H9 (cell line): ENCODE measurements around the gene GFY. TPM values are rescaled to one million over a fixed set of nuclear protein-coding genes. Genes with fewer than 3 reads are reported as not detected.

Experiments used
- DNase-seq: peaks from one replicate; pipeline ENCODE4 v3.0.0-alpha.2; 2017
- H2AFZ ChIP-seq: one replicate; pipeline ENCODE4 v1.6.1; 2013; ENCODE audit warnings: mild to moderate bottlenecking, low read length, control low read depth, moderate library complexity
- H2AK5ac ChIP-seq: 2 replicates; pipeline ENCODE4 v1.6.1; 2013; ENCODE audit warnings: low read length, control low read depth, mixed read lengths; ENCODE audit not compliant: insufficient read length
- H2BK120ac ChIP-seq: one replicate; pipeline ENCODE4 v1.6.1; 2013; ENCODE audit warnings: low read depth, mild to moderate bottlenecking, low read length, control low read depth, inconsistent platforms; ENCODE audit not compliant: poor library complexity, severe bottlenecking
- H2BK12ac ChIP-seq: 2 replicates; pipeline ENCODE4 v1.6.1; 2013; ENCODE audit warnings: low read length, control low read depth, mixed read lengths, low read depth; ENCODE audit not compliant: insufficient read length
- H2BK15ac ChIP-seq: 2 replicates; pipeline ENCODE4 v1.6.1; 2013; ENCODE audit warnings: low read depth, low read length, control low read depth
- H2BK20ac ChIP-seq: one replicate; pipeline ENCODE4 v1.6.1; 2013; ENCODE audit warnings: low read depth, mild to moderate bottlenecking, low read length, control low read depth, inconsistent platforms; ENCODE audit not compliant: poor library complexity, severe bottlenecking
- H2BK5ac ChIP-seq: 2 replicates; pipeline ENCODE4 v1.6.1; 2013; ENCODE audit warnings: low read length, control low read depth, mixed read lengths; ENCODE audit not compliant: insufficient read length
- H3K14ac ChIP-seq: 2 replicates; pipeline ENCODE4 v1.6.1; 2013; ENCODE audit warnings: low read length, control low read depth; ENCODE audit not compliant: insufficient read depth
- H3K18ac ChIP-seq: 2 replicates; pipeline ENCODE4 v1.6.1; 2013; ENCODE audit warnings: low read depth, mild to moderate bottlenecking, mixed read lengths, low read length, control low read depth; ENCODE audit not compliant: insufficient read length
- H3K23ac ChIP-seq: 2 replicates; pipeline ENCODE4 v1.6.1; 2013; ENCODE audit warnings: low read length, control low read depth, mixed read lengths, low read depth; ENCODE audit not compliant: insufficient read length
- H3K23me2 ChIP-seq: 2 replicates; pipeline ENCODE4 v1.6.1; 2013; ENCODE audit warnings: low read depth, mild to moderate bottlenecking, mixed read lengths, low read length, control low read depth; ENCODE audit not compliant: insufficient read length, poor library complexity, severe bottlenecking
- H3K27ac ChIP-seq: 2 replicates; pipeline ENCODE4 v1.5.1; 2013; ENCODE audit warnings: low read length, control low read depth, mixed read lengths, low read depth; ENCODE audit not compliant: insufficient read length
- H3K27me3 ChIP-seq: 2 replicates; pipeline ENCODE4 v1.6.1; 2013; ENCODE audit warnings: low read length, control low read depth, inconsistent platforms; ENCODE audit not compliant: insufficient read depth
- H3K4ac ChIP-seq: 2 replicates; pipeline ENCODE4 v1.6.1; 2013; ENCODE audit warnings: low read depth, mild to moderate bottlenecking, control low read depth, inconsistent platforms, low read length, moderate library complexity
- H3K4me1 ChIP-seq: 2 replicates; pipeline ENCODE4 v1.6.1; 2013; ENCODE audit warnings: low read length, control low read depth, inconsistent platforms; ENCODE audit not compliant: insufficient read depth
- H3K4me2 ChIP-seq: 2 replicates; pipeline ENCODE4 v1.6.1; 2013; ENCODE audit warnings: low read length, control low read depth, mixed read lengths; ENCODE audit not compliant: insufficient read length, insufficient read depth
- H3K56ac ChIP-seq: 2 replicates; pipeline ENCODE4 v1.6.1; 2013; ENCODE audit warnings: low read depth, mild to moderate bottlenecking, mixed read lengths, low read length, control low read depth; ENCODE audit not compliant: insufficient read length
- H3K79me1 ChIP-seq: 2 replicates; pipeline ENCODE4 v1.6.1; 2013; ENCODE audit warnings: low read depth, mild to moderate bottlenecking, moderate library complexity, low read length, control low read depth, inconsistent platforms; ENCODE audit not compliant: insufficient read depth, poor library complexity, severe bottlenecking
- H3K79me2 ChIP-seq: 2 replicates; pipeline ENCODE4 v1.6.1; 2013; ENCODE audit warnings: low read length, control low read depth, inconsistent platforms; ENCODE audit not compliant: insufficient read depth
- H3K9ac ChIP-seq: 2 replicates; pipeline ENCODE4 v1.6.1; 2013; ENCODE audit warnings: low read length, control low read depth, mixed read lengths; ENCODE audit not compliant: insufficient read length; ENCODE audit errors: extremely low read depth
- H3K9me3 ChIP-seq: one replicate; pipeline ENCODE4 v1.6.1; 2013; ENCODE audit warnings: low read depth, low read length, inconsistent platforms; ENCODE audit not compliant: control insufficient read depth
- H3T11ph ChIP-seq: one replicate; pipeline ENCODE4 v1.6.1; 2013; ENCODE audit warnings: mild to moderate bottlenecking, low read length, control low read depth, inconsistent platforms
- H4K20me1 ChIP-seq: one replicate; pipeline ENCODE4 v1.6.1; 2013; ENCODE audit not compliant: control insufficient read depth, insufficient read length, insufficient read depth
- H4K5ac ChIP-seq: 2 replicates; pipeline ENCODE4 v1.6.1; 2013; ENCODE audit warnings: low read depth, mild to moderate bottlenecking, mixed read lengths, low read length, control low read depth; ENCODE audit not compliant: insufficient read length
- H4K8ac ChIP-seq: replicated peaks from 2 replicates; pipeline ENCODE4 v1.6.1; 2013; ENCODE audit warnings: low read length, control low read depth, mixed read lengths, low read depth; ENCODE audit not compliant: insufficient read length
- H4K91ac ChIP-seq: 2 replicates; pipeline ENCODE4 v1.6.1; 2013; ENCODE audit warnings: low read depth, mild to moderate bottlenecking, moderate library complexity, mixed read lengths, low read length, control low read depth; ENCODE audit not compliant: insufficient read length
- H3K27ac Mint-ChIP-seq, 3 experiments: 2 replicates in 2 of 3; 3 replicates in 1 of 3; pipeline ENCODE4 v1.8.0; 2020 to 2021; ENCODE audit warnings: mixed read lengths in 3 of 3, mild to moderate bottlenecking in 1 of 3, moderate library complexity in 1 of 3
- H3K27me3 Mint-ChIP-seq: 2 replicates; pipeline ENCODE4 v1.8.0; 2021; ENCODE audit warnings: low read depth, mild to moderate bottlenecking, moderate library complexity, mixed read lengths
- H3K36me3 Mint-ChIP-seq, 3 experiments: 2 replicates in 2 of 3; 3 replicates in 1 of 3; pipeline ENCODE4 v1.8.0; 2020 to 2021; ENCODE audit warnings: low read depth in 3 of 3, mixed read lengths in 3 of 3; ENCODE audit not compliant: insufficient read depth in 1 of 3
- H3K4me1 Mint-ChIP-seq, 2 experiments: 2 replicates each; pipeline ENCODE4 v1.8.0; 2020; ENCODE audit warnings: mixed read lengths in 2 of 2
- H3K4me3 Mint-ChIP-seq, 2 experiments: 2 replicates in 1 of 2; 3 replicates in 1 of 2; pipeline ENCODE4 v1.8.0; 2020 to 2021; ENCODE audit warnings: mild to moderate bottlenecking in 2 of 2, mixed read lengths in 2 of 2, moderate library complexity in 1 of 2
- H3K9me3 Mint-ChIP-seq, 2 experiments: 2 replicates in 1 of 2; 3 replicates in 1 of 2; pipeline ENCODE4 v1.8.0; 2020; ENCODE audit warnings: mild to moderate bottlenecking in 2 of 2, mixed read lengths in 2 of 2, moderate library complexity in 1 of 2
- WGBS: extraction: QIAGEN DNeasy Blood & Tissue Kit; methylation state at CpG from one replicate; pipeline ENCODE4 v1.1.7; 2013; ENCODE audit warnings: missing lambda C conversion rate, low lambda C conversion rate, mixed read lengths; ENCODE audit not compliant: insufficient read length; ENCODE audit errors: extremely low coverage; 5-methylcytosine and 5-hydroxymethylcytosine counted together
- total RNA-seq: library from RNA; stranded (reverse); gene quantifications from 2 replicates; pipeline ENCODE4 v1.2.1, GENCODE V29; 2021
- TF ChIP-seq, protein P1 (sequence below): fragments of 200-600 bp; sonication (generic); conservative IDR thresholded peaks from 3 replicates; pipeline ENCODE4 v1.8.0; 2021; ENCODE audit warnings: antibody characterized with exemption, mild to moderate bottlenecking

Gene GFY
- total RNA-seq, 1 experiment from 2014 or later: 1.3 TPM

DNA sequence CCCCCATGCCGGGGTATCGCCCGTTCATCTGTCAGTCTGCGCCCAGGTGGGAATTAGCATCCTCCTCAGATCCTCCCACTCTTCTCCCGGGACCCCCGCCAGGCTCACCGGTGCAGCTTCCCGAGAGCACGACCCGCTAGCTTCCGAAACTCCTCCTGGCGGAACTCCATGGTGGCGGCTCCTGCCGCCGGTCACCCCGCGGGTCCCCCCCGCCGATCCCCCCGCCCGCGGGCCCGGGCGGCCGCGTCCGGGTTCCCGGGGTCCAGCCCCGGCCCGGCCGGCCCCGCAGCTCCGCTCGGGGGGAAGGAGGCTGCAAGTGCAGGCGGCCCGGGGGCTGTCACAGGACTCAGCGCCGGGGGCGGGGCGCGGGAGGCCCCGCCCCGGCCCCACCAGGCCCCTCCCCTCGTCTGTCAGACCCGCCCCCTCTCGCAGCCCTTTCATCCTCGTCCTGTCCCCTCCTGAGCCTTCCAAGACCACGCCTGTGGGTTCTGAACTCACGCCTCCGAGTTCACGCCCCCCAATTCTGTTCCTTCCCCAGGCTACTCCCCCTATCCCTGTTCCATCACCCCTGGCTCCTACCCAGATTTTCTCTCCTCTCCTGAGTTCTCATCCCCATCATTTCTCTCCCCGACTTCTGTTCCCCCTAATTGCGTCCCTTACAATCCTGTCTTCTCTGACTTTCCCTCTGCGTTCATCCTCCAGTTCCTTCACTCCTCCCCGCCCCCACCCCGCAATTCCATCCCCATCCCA is 16.2 kb downstream of the GFY start, which contains the start of gene SLC17A7:
Gene SLC17A7, minus strand, starts transcription at position 318 of the 750 bp plus-strand sequence. Its CDS starts 148 bp downstream, at position 170.
- H4K8ac ChIP-seq: no peak within 1 kb of the TSS
- H3K4ac ChIP-seq: no peak within 1 kb of the TSS
- TF ChIP-seq, protein P1, sequence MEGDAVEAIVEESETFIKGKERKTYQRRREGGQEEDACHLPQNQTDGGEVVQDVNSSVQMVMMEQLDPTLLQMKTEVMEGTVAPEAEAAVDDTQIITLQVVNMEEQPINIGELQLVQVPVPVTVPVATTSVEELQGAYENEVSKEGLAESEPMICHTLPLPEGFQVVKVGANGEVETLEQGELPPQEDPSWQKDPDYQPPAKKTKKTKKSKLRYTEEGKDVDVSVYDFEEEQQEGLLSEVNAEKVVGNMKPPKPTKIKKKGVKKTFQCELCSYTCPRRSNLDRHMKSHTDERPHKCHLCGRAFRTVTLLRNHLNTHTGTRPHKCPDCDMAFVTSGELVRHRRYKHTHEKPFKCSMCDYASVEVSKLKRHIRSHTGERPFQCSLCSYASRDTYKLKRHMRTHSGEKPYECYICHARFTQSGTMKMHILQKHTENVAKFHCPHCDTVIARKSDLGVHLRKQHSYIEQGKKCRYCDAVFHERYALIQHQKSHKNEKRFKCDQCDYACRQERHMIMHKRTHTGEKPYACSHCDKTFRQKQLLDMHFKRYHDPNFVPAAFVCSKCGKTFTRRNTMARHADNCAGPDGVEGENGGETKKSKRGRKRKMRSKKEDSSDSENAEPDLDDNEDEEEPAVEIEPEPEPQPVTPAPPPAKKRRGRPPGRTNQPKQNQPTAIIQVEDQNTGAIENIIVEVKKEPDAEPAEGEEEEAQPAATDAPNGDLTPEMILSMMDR: no peak; the same call in 2 of the 3 replicates
- peak; percentile 91 for DNase-seq
- H3K9me3 ChIP-seq: no peaks in the 10 kb centered on the region
- H3K4me1 Mint-ChIP-seq: peaks cover 21 to 39% of the 10 kb centered on the region in 2 experiments
- H2BK12ac ChIP-seq: no peak within 1 kb of the TSS
- no peak within 1 kb of the TSS for H2BK20ac ChIP-seq
- H3K14ac ChIP-seq: no peak within 1 kb of the TSS
- no peak within 1 kb of the TSS for H3K56ac ChIP-seq
- peak within 1 kb of the TSS; percentile 50 for H3K18ac ChIP-seq
- H3K36me3 Mint-ChIP-seq: peaks cover 4 to 6% (median 6%) of the 10 kb centered on the region in 3 experiments; a peak in 6 of 7 replicates
- H3K4me2 ChIP-seq: peak within 1 kb of the TSS; percentile 83
- H2AK5ac ChIP-seq: no peak within 1 kb of the TSS
- H4K20me1 ChIP-seq: no peaks in the 10 kb centered on the region
- H3K23me2 ChIP-seq: peaks cover 21% of the 10 kb centered on the region
- no peaks in the 10 kb centered on the region for H3K79me1 ChIP-seq
- H3K27me3 ChIP-seq: peaks cover 34% of the 10 kb centered on the region; the same call in 1 of the 2 replicates
- no peak within 1 kb of the TSS for H4K5ac ChIP-seq
- H3K27ac Mint-ChIP-seq: peak within 1 kb of the TSS; percentile 41 to 59 (median 59); a peak in 4 of 7 replicates
- H3K27ac ChIP-seq: no peak within 1 kb of the TSS
- peak within 1 kb of the TSS; percentile 74 to 84 for H3K4me3 Mint-ChIP-seq
- no peak within 1 kb of the TSS for H3T11ph ChIP-seq
- H3K79me2 ChIP-seq: no peaks in the 10 kb centered on the region
- H3K27me3 Mint-ChIP-seq: peaks cover 59% of the 10 kb centered on the region
- no peak within 1 kb of the TSS for H3K9ac ChIP-seq
- WGBS: no CpG with 5 or more reads among the region's 56 CpGs
- H2BK15ac ChIP-seq: no peak within 1 kb of the TSS
- no peaks in the 10 kb centered on the region for H3K4me1 ChIP-seq
- H3K9me3 Mint-ChIP-seq: no peaks in the 10 kb centered on the region; a peak in 1 of 5 replicates
- H4K91ac ChIP-seq: no peak within 1 kb of the TSS
- H2AFZ ChIP-seq: no peak within 1 kb of the TSS
- no peak within 1 kb of the TSS for H3K23ac ChIP-seq
- H2BK5ac ChIP-seq: no peak within 1 kb of the TSS
- H2BK120ac ChIP-seq: no peak within 1 kb of the TSS
